BLaER1 (cell line): ENCODE measurements around the gene SH3GLB2.

Source experiments
- H3K27ac ChIP-seq: shearing (Covaris generic); formaldehyde crosslinking; 2 replicates; pipeline ENCODE4 v1.8.1; 2022
- H3K27me3 ChIP-seq: shearing (Covaris generic); formaldehyde crosslinking; 2 replicates; pipeline ENCODE4 v1.8.1; 2022
- H3K36me3 ChIP-seq: shearing (Covaris generic); formaldehyde crosslinking; 2 replicates; pipeline ENCODE4 v1.8.1; 2022
- H3K4me1 ChIP-seq: shearing (Covaris generic); formaldehyde crosslinking; 2 replicates; pipeline ENCODE4 v1.8.1; 2022
- H3K4me2 ChIP-seq: shearing (Covaris generic); formaldehyde crosslinking; 2 replicates; pipeline ENCODE4 v1.8.1; 2022
- H3K4me3 ChIP-seq: shearing (Covaris generic); formaldehyde crosslinking; 2 replicates; pipeline ENCODE4 v1.8.1; 2022
- H3K9ac ChIP-seq: shearing (Covaris generic); formaldehyde crosslinking; 2 replicates; pipeline ENCODE4 v1.8.1; 2022
- H3K9me3 ChIP-seq: shearing (Covaris generic); formaldehyde crosslinking; 2 replicates; pipeline ENCODE4 v1.8.1; 2022
- H4K20me1 ChIP-seq: shearing (Covaris generic); formaldehyde crosslinking; 2 replicates; pipeline ENCODE4 v1.8.1; 2022
- Cebpa-rat ChIP-seq: shearing (Covaris generic); IDR thresholded peaks from 2 replicates; pipeline ENCODE4 v1.8.1; 2022

Gene SH3GLB2

DNA sequence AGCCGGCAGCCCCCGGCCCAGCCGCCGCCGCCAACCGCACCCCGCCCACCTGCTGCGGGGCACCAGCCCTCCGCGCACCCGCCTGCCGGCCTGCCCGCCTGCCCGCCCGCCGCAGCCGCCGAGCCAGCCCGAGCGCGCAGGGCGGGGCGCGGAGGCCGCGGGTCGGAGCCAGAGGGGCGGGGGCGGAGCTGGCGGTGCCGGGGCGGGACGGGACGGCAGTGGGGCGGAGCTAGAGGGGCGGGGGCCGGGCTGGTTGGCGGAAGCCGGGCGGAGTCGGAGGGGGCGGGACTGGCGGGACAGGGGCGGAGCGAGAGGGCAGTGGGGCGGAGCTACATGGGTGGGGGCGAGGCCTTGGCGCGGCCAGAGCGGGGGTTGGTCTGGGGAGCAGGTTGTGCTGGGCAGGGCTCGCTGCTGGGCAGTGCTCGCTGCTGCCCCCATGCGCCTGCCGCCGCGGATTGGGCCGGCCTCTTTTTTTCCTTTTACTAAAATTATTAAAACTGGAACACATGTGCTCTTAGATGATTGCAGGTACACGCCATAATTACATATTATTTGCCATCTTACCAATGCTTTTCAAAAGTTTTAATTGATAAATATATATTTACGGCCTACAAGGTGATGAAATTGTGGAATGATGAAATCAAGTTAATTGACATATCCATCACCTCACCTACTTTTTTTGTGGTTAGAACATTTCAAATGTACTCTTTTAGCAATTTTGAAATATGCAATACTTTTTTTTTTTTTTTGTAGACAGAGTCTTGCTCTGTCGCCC, at the start of gene SH3GLB2:
Gene SH3GLB2 (minus strand): TSS at position 140 of the 775 bp plus-strand sequence. CDS start 177 bp downstream, outside the sequence.
- H3K27ac ChIP-seq: peak within 1 kb of the TSS; percentile 79
- H3K9me3 ChIP-seq: no peaks in the 10 kb centered on the region
- H3K4me2 ChIP-seq: peak within 1 kb of the TSS; percentile 97
- H3K4me1 ChIP-seq: peaks cover 63% of the 10 kb centered on the region
- no peaks in the 10 kb centered on the region for H3K27me3 ChIP-seq
- no peak for TF ChIP-seq Cebpa-rat
- H4K20me1 ChIP-seq: peaks cover 27% of the 10 kb centered on the region
- H3K4me3 ChIP-seq: peak within 1 kb of the TSS; percentile 83
- no peaks in the 10 kb centered on the region for H3K36me3 ChIP-seq
- H3K9ac ChIP-seq: peak within 1 kb of the TSS; percentile 81

- no peak overlapping the region for H3K4me3 ChIP-seq
- no peaks in the 10 kb centered on the region for H3K27me3 ChIP-seq
- peaks cover 8% of the 10 kb centered on the region for H4K20me1 ChIP-seq
- no peak overlapping the region for H3K27ac ChIP-seq
- H3K9me3 ChIP-seq: no peaks in the 10 kb centered on the region
- peaks cover 35% of the 10 kb centered on the region for H3K4me1 ChIP-seq
- H3K9ac ChIP-seq: no peak overlapping the region
- H3K36me3 ChIP-seq: peaks cover 6% of the 10 kb centered on the region; the same call in 1 of the 2 replicates
- no peak for TF ChIP-seq Cebpa-rat
- no peak overlapping the region for H3K4me2 ChIP-seq
Observed at GRCh38 chr9:129077236-129077635, 49.1 kb upstream of the SH3GLB2 start.

GRCh38 chr9:129076640-129077037, 48.5 kb upstream of the SH3GLB2 start:
- no peak overlapping the region for H3K4me2 ChIP-seq
- H3K9me3 ChIP-seq: no peaks in the 10 kb centered on the region
- H3K9ac ChIP-seq: no peak overlapping the region
- no peak overlapping the region for H3K27ac ChIP-seq
- H3K4me1 ChIP-seq: peaks cover 35% of the 10 kb centered on the region
- H3K36me3 ChIP-seq: peaks cover 6% of the 10 kb centered on the region; the same call in 1 of the 2 replicates
- TF ChIP-seq Cebpa-rat: no peak
- H4K20me1 ChIP-seq: peaks cover 2% of the 10 kb centered on the region
- no peak overlapping the region for H3K4me3 ChIP-seq
- no peaks in the 10 kb centered on the region for H3K27me3 ChIP-seq

DNA sequence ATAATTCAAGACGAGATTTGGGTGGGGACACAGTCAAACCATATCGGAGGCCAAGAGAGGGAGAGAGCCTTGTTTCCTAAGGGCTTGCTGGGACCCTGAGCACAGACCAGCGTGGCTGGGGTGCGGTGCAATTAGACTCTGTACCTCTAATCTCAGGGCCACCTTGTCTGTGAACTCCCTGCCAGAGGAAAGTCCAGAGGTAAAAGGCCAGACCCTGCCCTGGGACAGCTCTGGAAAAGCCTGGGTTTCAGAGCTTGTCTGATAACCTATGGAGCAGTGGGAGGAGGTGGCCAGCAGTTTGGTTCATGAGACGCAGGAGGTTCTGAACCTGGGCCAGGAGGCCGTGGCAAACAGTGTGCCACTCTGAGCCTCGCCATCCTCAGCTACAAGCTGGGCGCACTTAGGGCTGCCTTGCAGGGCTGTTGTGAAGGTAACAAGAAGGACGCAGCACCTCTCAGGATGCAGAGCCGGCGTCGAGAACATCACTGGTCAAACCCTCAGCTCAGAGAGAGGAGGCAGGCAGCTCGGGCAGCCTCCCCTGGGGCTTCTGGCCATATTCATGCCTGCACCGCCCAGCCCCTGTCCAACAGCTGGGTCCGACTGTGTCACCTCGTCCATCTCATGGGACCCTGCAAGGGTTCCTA, 48.0 kb upstream of the SH3GLB2 start:
- TF ChIP-seq Cebpa-rat: no peak
- Histone ChIP-seq H3K9me3 (no peaks in the 10 kb centered on the region), H3K4me1 (peaks cover 38% of the 10 kb centered on the region), H3K36me3 (peaks cover 6% of the 10 kb centered on the region; the same call in 1 of the 2 replicates), H3K27ac (no peak overlapping the region), H3K4me2 (no peak overlapping the region), H3K27me3 (no peaks in the 10 kb centered on the region), H3K4me3 (no peak overlapping the region), H3K9ac (no peak overlapping the region), H4K20me1 (no peaks in the 10 kb centered on the region)

DNA sequence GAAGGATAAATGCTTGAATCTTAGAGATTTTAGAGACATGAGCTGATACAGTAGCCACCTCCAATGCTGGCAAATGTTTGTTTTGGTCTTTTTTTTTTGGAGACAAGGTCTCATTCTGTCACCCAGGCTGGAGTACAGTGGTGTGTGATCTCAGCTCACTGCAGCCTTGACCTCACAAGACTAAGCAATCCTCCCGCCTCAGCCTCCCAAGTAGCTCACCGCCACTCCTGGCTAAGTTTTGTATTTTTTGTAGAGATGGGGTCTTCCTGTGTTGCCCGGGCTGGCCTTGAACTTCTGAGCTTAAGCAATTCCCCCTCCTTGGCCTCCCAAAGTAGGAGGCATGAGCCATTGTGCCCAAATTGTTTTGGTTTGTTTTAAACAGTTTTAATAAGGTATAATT, 46.0 kb upstream of the SH3GLB2 start:
- TF ChIP-seq Cebpa-rat: no peak

GRCh38 chr9:129073404-129073803, 45.3 kb upstream of the SH3GLB2 start:
- Histone ChIP-seq H3K4me3 (no peak overlapping the region), H3K36me3 (peaks cover 6% of the 10 kb centered on the region; the same call in 1 of the 2 replicates), H3K9me3 (no peaks in the 10 kb centered on the region), H3K4me1 (peaks cover 42% of the 10 kb centered on the region), H3K4me2 (no peak overlapping the region), H4K20me1 (no peaks in the 10 kb centered on the region), H3K27me3 (no peaks in the 10 kb centered on the region), H3K27ac (no peak overlapping the region), H3K9ac (no peak overlapping the region)
- TF ChIP-seq Cebpa-rat: no peak

More for the DNA sequence above, 46.0 kb upstream of the SH3GLB2 start:
- Histone ChIP-seq H3K4me3 (no peak overlapping the region), H4K20me1 (no peaks in the 10 kb centered on the region), H3K36me3 (peaks cover 6% of the 10 kb centered on the region; the same call in 1 of the 2 replicates), H3K9ac (no peak overlapping the region), H3K4me2 (no peak overlapping the region), H3K27me3 (no peaks in the 10 kb centered on the region), H3K27ac (no peak overlapping the region), H3K4me1 (peaks cover 42% of the 10 kb centered on the region), H3K9me3 (no peaks in the 10 kb centered on the region)

GRCh38 chr9:129072171-129072570, 44.0 kb upstream of the SH3GLB2 start:
- no peaks in the 10 kb centered on the region for H4K20me1 ChIP-seq
- no peak for TF ChIP-seq Cebpa-rat
- no peak overlapping the region for H3K9ac ChIP-seq
- H3K27ac ChIP-seq: peak overlapping the region; percentile 98
- H3K4me1 ChIP-seq: peaks cover 50% of the 10 kb centered on the region
- H3K9me3 ChIP-seq: no peaks in the 10 kb centered on the region
- H3K4me3 ChIP-seq: no peak overlapping the region; the same call in 1 of the 2 replicates
- no peaks in the 10 kb centered on the region for H3K27me3 ChIP-seq
- peak overlapping the region; percentile 99 for H3K4me2 ChIP-seq
- peaks cover 17% of the 10 kb centered on the region for H3K36me3 ChIP-seq

GRCh38 chr9:129071526-129072126, 43.5 kb upstream of the SH3GLB2 start:
- Histone ChIP-seq H3K4me1 (peaks cover 53% of the 10 kb centered on the region), H3K4me3 (peak overlapping the region; percentile 62), H3K9ac (peak overlapping the region; percentile 84), H3K36me3 (peaks cover 19% of the 10 kb centered on the region), H3K9me3 (no peaks in the 10 kb centered on the region), H3K4me2 (peak overlapping the region; percentile 99), H4K20me1 (no peaks in the 10 kb centered on the region), H3K27ac (peak overlapping the region; percentile 98), H3K27me3 (no peaks in the 10 kb centered on the region)
- no peak for TF ChIP-seq Cebpa-rat

DNA sequence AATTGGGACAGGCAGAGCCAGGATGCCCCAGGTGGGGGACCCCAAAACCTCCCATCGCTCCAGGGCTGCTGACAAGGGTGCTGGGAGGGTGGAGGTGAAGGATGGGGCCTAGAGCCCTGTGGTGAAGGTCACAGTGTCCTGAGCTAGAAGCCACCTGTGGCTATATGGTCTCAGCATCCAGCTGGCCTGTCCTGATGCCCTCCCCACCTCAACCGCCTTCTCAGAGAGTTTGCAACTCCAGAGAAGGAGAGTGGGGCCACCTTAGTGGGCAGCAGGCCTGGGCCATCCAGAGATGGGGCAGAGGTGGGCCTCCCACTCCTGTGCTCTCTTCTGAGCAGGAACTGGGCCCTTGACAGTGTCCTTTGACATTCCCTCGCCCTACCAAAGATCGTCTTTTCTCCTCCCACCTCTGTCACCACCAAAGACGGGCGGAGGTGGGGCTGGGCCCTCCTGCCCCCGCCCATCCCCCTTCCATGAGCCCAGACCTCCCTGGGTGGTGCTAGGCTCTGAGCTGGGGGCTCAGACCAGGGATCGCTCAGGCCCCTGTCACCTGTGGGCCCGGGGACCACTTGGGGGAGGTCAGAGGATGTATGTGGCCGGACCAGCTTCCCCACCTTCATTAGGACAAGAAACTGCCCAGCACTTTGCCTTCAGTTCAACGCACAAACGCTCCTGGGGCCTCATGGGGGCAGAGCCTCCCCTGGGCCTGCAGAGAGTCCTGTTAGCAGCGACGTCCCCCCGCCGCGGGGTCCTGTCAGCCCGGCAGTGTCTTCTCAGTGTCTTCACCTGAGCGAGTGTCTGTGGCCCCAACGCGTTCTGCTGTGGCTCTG, 42.8 kb upstream of the SH3GLB2 start:
- peaks cover 53% of the 10 kb centered on the region for H3K4me1 ChIP-seq
- H4K20me1 ChIP-seq: no peaks in the 10 kb centered on the region
- H3K9ac ChIP-seq: peak overlapping the region; percentile 84
- peaks cover 17% of the 10 kb centered on the region for H3K36me3 ChIP-seq
- peak overlapping the region; percentile 62 for H3K4me3 ChIP-seq
- peak overlapping the region; percentile 98 for H3K27ac ChIP-seq
- H3K9me3 ChIP-seq: no peaks in the 10 kb centered on the region
- H3K27me3 ChIP-seq: no peaks in the 10 kb centered on the region
- H3K4me2 ChIP-seq: peak overlapping the region; percentile 99
- no peak for TF ChIP-seq Cebpa-rat
